ENCODE results near the gene CLEC4G. TPM values are rescaled to one million over a fixed set of nuclear protein-coding genes. Genes with fewer than 3 reads are reported as not detected.

CLEC4G gene
- total RNA-seq, 4 donors from 2014 or later: not detected

GRCh38 chr19:7715671-7716070 lies 16.2 kb downstream of the CLEC4G start:
- Histone ChIP-seq H3K36me3 (no peaks in the 10 kb centered on the region), H3K4me3 (no peak overlapping the region), H3K4me1 (no peaks in the 10 kb centered on the region), H3K9me3 (no peaks in the 10 kb centered on the region), H3K27me3 (no peaks in the 10 kb centered on the region), H3K27ac (no peak overlapping the region)
- intact Hi-C loops (cut with DNase I; ENCODE audit: low total_unique reads): no loop called here
- no peak for DNase-seq
- TF ChIP-seq POLR2A (IDR thresholded peaks at IDR 0.05) (no peak), CTCF (IDR thresholded peaks at IDR 0.05) (no peak)

GRCh38 chr19:7710616-7711015 lies 21.3 kb downstream of the CLEC4G start:
- intact Hi-C loops (cut with DNase I; ENCODE audit: low total_unique reads): no loop called here
- DNase-seq: no peak
- Histone ChIP-seq H3K4me3 (no peak overlapping the region), H3K4me1 (no peaks in the 10 kb centered on the region), H3K27me3 (no peaks in the 10 kb centered on the region), H3K27ac (no peak overlapping the region), H3K9me3 (no peaks in the 10 kb centered on the region), H3K36me3 (no peaks in the 10 kb centered on the region)
- TF ChIP-seq POLR2A (IDR thresholded peaks at IDR 0.05) (no peak), CTCF (IDR thresholded peaks at IDR 0.05) (no peak)

DNA sequence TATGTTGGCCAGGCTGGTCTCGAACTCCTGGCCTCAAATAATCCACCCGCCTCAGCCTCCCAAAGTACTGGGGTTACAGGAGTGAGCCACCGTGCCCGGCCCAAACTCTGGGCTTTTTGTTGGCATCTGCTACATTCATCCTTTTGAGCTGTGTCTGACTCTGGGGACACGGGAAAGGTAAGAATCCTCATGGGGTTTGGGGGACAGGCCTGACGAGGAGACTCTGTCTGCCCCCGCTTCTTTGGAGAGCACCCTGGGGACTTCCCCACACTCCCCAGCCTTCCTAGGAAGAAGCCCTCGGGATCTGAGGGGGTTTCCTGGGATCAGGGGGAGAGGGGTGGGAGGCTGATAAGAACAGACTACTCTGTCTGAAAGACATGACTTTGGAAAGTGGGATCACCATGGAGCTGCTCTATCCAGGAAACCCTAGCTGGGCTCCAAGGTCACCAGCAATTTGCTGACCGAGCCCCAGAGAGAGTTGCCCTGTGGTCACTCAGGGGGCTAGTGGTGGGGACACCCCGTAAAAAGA lies 21.9 kb downstream of the CLEC4G start:
- H3K36me3 ChIP-seq: no peaks in the 10 kb centered on the region
- H3K4me1 ChIP-seq: no peaks in the 10 kb centered on the region
- no peak overlapping the region for H3K4me3 ChIP-seq
- DNase-seq: no peak
- TF ChIP-seq CTCF (IDR thresholded peaks at IDR 0.05): no peak
- TF ChIP-seq POLR2A (IDR thresholded peaks at IDR 0.05): no peak
- intact Hi-C loops (cut with DNase I; ENCODE audit: low total_unique reads): no loop called here
- H3K27me3 ChIP-seq: no peaks in the 10 kb centered on the region
- no peaks in the 10 kb centered on the region for H3K9me3 ChIP-seq
- H3K27ac ChIP-seq: no peak overlapping the region

DNA sequence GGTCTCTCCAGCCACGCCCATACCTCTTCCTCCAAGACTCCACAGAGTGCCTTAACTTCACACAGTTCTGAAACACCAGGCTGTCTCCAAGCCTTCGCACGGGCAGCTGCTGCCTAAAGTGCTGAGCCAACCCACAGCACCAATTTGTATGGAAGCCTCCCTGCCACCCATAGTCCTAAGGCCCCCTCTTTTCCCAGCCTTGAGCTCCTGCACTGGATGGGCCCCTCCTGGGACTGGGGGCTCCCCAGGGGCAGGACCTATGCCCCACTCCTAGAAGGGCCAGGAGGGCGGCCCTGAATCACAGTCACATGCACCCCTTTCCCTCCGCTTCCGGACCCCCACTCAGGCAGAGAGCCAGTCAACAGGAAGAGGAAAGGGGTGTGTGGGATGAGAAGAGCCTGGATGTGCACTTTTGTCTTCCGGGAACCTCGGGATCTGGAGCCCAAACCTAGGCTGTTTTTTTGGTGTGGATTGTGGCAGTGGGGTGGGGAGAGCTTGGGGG lies 24.9 kb downstream of the CLEC4G start:
- no peak for DNase-seq
- no peak overlapping the region for H3K27ac ChIP-seq
- TF ChIP-seq CTCF (IDR thresholded peaks at IDR 0.05) (no peak), POLR2A (IDR thresholded peaks at IDR 0.05) (no peak)
- no peaks in the 10 kb centered on the region for H3K9me3 ChIP-seq
- no peaks in the 10 kb centered on the region for H3K36me3 ChIP-seq
- no peaks in the 10 kb centered on the region for H3K27me3 ChIP-seq
- H3K4me3 ChIP-seq: no peak overlapping the region
- H3K4me1 ChIP-seq: no peaks in the 10 kb centered on the region
- intact Hi-C loops (cut with DNase I; ENCODE audit: low total_unique reads): no loop called here

DNA sequence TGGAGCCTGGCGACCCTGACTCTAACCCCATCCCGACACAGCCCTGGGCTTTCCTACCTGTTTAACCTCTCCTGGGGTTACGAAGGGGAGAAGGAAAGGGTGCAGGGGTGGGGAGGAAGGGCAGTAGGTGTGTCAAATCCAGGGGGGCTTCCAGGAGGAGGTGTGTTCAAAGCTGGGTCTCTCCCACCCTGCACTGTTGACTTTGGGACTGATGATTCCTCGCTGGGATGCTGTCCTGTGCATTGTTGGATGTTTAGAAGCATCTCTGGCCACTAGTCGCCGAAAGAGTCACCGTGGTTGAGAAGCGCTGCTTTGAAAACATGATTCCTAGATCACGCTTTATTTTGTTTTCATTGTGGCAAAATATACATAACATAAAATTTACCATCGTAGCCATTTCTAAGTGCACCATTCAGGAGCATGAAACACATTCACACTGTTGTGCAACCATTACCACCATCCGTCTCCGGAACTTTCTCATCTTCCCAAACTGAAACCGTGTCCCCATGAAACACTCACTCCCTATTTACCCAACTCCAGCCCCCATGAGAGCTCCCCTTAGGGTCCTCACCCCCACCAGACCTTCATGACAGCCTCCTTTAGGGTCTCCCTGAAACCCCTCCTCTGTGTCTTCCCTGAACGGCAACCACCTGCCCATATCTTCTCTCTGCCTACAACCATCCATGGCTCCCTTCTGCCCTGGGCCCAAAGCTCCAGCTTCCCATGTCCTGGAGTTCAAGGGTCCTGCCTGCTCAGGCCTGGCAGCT lies 25.5 kb downstream of the CLEC4G start:
- no peak overlapping the region for H3K4me3 ChIP-seq
- H3K27me3 ChIP-seq: no peaks in the 10 kb centered on the region
- no peaks in the 10 kb centered on the region for H3K36me3 ChIP-seq
- intact Hi-C loops (cut with DNase I; ENCODE audit: low total_unique reads): no loop called here
- H3K4me1 ChIP-seq: no peaks in the 10 kb centered on the region
- TF ChIP-seq CTCF (IDR thresholded peaks at IDR 0.05) (no peak), POLR2A (IDR thresholded peaks at IDR 0.05) (no peak)
- H3K9me3 ChIP-seq: no peaks in the 10 kb centered on the region
- no peak for DNase-seq
- no peak overlapping the region for H3K27ac ChIP-seq
